ENCODE data around the gene EFEMP1.
"Not testable (repeated sequence)": the region's sequence is repeated elsewhere in the genome, so short reads cannot be mapped to it uniquely, and the experiment has no call there.

EFEMP1 gene

GRCh38 chr2:55842046-55842445 lies 81.5 kb downstream of the EFEMP1 start:
- Histone ChIP-seq H3K9me3 (ENCODE audit: control insufficient read depth, low read length) (no peaks in the 10 kb centered on the region), H3K27me3 (ENCODE audit: control insufficient read depth, insufficient read depth, low read length) (no peaks in the 10 kb centered on the region), H3K27ac (no peak overlapping the region), H3K79me2 (no peaks in the 10 kb centered on the region), H2AFZ (no peak overlapping the region), H3K4me1 (no peaks in the 10 kb centered on the region), H3K4me2 (ENCODE audit: low read length) (no peak overlapping the region), H3K36me3 (ENCODE audit: control insufficient read depth, insufficient read depth, low read length) (no peaks in the 10 kb centered on the region), H3K4me3 (ENCODE audit: low read depth, low read length) (no peak overlapping the region), H3K9ac (no peak overlapping the region)
- no peak for TF ChIP-seq CTCF (IDR thresholded peaks at IDR 0.05)

- Histone ChIP-seq H3K27me3 (ENCODE audit: control insufficient read depth, insufficient read depth, low read length) (no peaks in the 10 kb centered on the region), H3K79me2 (no peaks in the 10 kb centered on the region), H3K9ac (no peak overlapping the region), H3K4me3 (ENCODE audit: low read depth, low read length) (no peak overlapping the region), H3K4me1 (no peaks in the 10 kb centered on the region), H3K9me3 (ENCODE audit: control insufficient read depth, low read length) (no peaks in the 10 kb centered on the region), H3K36me3 (ENCODE audit: control insufficient read depth, insufficient read depth, low read length) (no peaks in the 10 kb centered on the region), H3K27ac (no peak overlapping the region), H2AFZ (no peak overlapping the region), H3K4me2 (ENCODE audit: low read length) (no peak overlapping the region)
- no peak for TF ChIP-seq CTCF (IDR thresholded peaks at IDR 0.05)
Observed at GRCh38 chr2:55840460-55840859, 83.1 kb downstream of the EFEMP1 start.

- H3K27me3 ChIP-seq (ENCODE audit: control insufficient read depth, insufficient read depth, low read length) = no peaks in the 10 kb centered on the region
- no peak for TF ChIP-seq CTCF (IDR thresholded peaks at IDR 0.05)
- no peaks in the 10 kb centered on the region for H3K4me1 ChIP-seq
- no peak overlapping the region for H3K9ac ChIP-seq
- H3K27ac ChIP-seq = no peak overlapping the region
- H3K4me3 ChIP-seq (ENCODE audit: low read depth, low read length) = no peak overlapping the region
- H3K9me3 ChIP-seq (ENCODE audit: control insufficient read depth, low read length) = no peaks in the 10 kb centered on the region
- no peak overlapping the region for H3K4me2 ChIP-seq (ENCODE audit: low read length)
- no peak overlapping the region for H2AFZ ChIP-seq
- no peaks in the 10 kb centered on the region for H3K79me2 ChIP-seq
- no peaks in the 10 kb centered on the region for H3K36me3 ChIP-seq (ENCODE audit: control insufficient read depth, insufficient read depth, low read length)
Observed at GRCh38 chr2:55839182-55839819, 84.3 kb downstream of the EFEMP1 start.

GRCh38 chr2:55838653-55839052 lies 84.9 kb downstream of the EFEMP1 start:
- no peaks in the 10 kb centered on the region for H3K36me3 ChIP-seq (ENCODE audit: control insufficient read depth, insufficient read depth, low read length)
- TF ChIP-seq CTCF (IDR thresholded peaks at IDR 0.05) = no peak
- H3K4me3 ChIP-seq (ENCODE audit: low read depth, low read length) = no peak overlapping the region
- H3K4me2 ChIP-seq (ENCODE audit: low read length) = no peak overlapping the region
- H2AFZ ChIP-seq = no peak overlapping the region
- no peaks in the 10 kb centered on the region for H3K9me3 ChIP-seq (ENCODE audit: control insufficient read depth, low read length)
- H3K27ac ChIP-seq = no peak overlapping the region
- H3K79me2 ChIP-seq = no peaks in the 10 kb centered on the region
- H3K9ac ChIP-seq = no peak overlapping the region
- H3K4me1 ChIP-seq = no peaks in the 10 kb centered on the region
- H3K27me3 ChIP-seq (ENCODE audit: control insufficient read depth, insufficient read depth, low read length) = no peaks in the 10 kb centered on the region

GRCh38 chr2:55838117-55838516 lies 85.5 kb downstream of the EFEMP1 start:
- H3K4me1 ChIP-seq; H3K9me3 ChIP-seq (ENCODE audit: control insufficient read depth, low read length); H3K27ac ChIP-seq; H2AFZ ChIP-seq; H3K79me2 ChIP-seq; H3K4me3 ChIP-seq (ENCODE audit: low read depth, low read length); H3K36me3 ChIP-seq (ENCODE audit: control insufficient read depth, insufficient read depth, low read length); H3K4me2 ChIP-seq (ENCODE audit: low read length); H3K9ac ChIP-seq; H3K27me3 ChIP-seq (ENCODE audit: control insufficient read depth, insufficient read depth, low read length): not testable (repeated sequence)

Data from parathyroid adenoma (tissue), 2 donors.